HG03565 (cell line): ENCODE results near the gene TARS3.

Experiments used
- ATAC-seq: cut with Tn5 transposase; IDR thresholded peaks from one replicate; pipeline ENCODE4 v1.9.1; 2021; ENCODE audit warnings: mild to moderate bottlenecking, moderate library complexity; ENCODE audit not compliant: unreplicated experiment

TARS3 gene

DNA sequence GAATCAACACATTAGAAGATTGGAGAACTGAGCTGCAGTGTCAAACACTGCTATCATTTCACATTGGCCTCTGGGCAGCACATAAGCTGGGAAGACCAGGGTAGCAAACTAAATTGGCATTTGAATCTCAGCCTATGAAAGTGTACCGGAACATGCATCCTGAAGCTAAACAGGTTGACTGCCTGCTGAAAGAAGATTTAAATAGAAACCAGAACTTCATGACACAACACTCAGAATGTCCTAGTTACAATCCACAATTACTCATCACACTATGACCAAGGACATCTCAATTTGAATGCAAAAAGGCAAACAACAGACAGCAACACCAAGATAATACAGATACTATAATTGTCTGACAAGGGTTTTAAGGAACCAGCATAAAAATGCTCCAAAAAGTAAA lies 98.3 kb downstream of the TARS3 start:
- ATAC-seq, result no peak

DNA sequence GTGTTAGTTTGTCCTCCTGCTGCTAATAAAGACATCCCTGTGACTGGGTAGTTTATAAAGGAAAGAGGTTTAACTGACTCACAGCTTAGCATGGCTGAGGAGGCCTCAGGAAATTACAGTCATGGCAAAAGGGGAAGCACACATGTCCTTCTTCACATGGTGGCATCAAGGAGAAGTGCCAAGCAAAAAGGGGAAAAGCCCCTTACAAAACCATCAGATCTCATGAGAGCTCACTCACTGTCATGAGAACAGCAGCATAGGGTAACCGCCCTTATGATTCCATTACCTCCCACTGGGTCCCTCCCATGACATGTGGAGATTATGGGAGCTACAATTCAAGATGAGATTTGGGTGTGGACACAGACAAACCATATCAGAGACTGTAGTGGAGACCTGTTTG lies 99.1 kb downstream of the TARS3 start:
- ATAC-seq, result no peak

DNA sequence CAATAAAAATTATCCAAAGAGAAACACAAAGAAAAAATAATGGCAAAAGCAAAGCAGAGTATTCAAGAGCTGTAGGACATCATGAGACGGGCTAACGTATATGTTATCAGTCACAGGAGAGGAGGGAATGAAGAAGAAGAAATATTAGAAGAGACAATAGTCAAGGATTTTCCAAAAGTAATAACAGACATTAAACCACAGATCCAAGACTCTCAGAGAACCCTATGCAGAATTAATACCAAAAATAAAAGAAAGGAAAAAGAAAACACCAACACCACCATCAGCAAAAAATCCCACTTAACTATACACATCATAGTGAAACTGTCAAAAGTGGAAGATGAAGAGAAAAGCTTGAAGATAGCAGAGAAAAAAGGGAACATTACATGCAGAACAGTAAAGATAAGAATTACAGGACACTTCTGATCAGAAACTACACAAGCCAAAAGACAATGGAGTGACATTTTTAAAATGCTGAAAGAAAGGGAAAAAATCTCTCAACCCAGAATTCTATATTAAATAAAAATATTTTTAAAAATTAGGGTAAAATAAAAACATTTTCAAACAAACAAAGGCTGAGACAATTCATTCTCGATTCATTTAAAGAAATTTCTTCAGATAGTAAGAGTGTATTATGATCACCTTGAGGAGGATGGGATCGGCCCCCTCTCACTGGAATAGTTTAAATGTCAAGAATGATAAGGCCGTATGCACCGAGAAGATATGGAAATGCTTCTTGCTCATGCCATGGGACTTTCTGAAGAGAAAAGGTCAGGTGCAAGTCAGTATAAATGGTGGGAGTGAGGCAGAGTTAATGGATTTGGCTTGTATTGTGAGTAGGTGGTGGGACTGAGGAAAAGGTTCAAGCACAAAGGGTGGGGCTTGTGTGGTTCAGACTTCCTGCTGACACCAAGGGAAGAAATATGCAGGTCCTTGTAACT lies 100.6 kb downstream of the TARS3 start:
- no peak for ATAC-seq

DNA sequence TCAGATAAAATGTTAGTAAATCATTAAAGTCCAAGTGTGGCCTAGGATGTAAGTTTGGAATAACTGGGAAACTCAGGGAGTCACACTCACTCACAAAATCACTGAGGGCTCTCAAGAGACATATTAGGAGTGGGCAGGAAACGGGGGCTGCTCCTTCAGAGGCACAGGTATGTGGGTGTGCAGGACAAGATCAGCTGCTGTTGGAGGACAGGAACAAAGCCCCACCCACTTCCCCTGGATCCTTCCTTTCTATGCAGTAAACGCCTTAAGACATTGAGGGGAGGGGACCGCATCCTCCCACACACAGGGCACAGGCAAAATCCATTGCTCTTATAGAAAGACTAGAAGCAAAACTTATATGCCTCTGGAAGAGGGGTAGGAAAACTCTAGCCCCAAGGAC lies 102.3 kb downstream of the TARS3 start:
- ATAC-seq, result no peak

DNA sequence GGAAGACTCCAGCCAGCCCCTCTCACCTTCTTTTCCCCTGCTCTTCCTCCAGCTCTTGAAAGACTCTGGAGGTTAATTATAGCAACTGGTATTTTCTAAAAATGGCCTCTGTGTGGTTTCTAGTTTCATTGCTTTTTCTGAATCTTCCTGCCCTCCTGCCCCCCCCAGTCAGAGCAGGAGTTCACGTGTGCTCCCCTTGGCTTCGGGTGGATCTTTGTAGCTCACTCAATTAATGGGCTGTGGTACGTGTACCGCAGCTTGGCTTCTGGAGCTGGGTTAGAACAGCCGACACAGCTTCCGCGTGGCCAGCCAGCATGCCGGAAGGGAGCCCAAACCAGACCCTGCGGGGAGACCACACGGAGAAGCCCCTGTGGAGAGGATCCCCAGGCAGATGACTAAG lies 103.6 kb downstream of the TARS3 start:
- no peak for ATAC-seq

DNA sequence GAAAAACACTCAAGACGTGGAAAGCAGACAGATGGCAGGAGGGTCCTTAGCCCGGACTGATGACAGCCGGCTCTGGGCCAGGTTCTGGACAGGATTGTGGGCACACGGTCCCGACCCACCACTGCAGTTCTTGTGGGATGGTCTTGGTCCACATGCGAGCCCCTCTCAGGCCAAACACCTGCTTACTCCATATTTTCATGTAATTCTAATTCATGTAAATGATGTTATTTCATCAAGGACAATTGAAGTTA lies 104.7 kb downstream of the TARS3 start:
- no peak for ATAC-seq

DNA sequence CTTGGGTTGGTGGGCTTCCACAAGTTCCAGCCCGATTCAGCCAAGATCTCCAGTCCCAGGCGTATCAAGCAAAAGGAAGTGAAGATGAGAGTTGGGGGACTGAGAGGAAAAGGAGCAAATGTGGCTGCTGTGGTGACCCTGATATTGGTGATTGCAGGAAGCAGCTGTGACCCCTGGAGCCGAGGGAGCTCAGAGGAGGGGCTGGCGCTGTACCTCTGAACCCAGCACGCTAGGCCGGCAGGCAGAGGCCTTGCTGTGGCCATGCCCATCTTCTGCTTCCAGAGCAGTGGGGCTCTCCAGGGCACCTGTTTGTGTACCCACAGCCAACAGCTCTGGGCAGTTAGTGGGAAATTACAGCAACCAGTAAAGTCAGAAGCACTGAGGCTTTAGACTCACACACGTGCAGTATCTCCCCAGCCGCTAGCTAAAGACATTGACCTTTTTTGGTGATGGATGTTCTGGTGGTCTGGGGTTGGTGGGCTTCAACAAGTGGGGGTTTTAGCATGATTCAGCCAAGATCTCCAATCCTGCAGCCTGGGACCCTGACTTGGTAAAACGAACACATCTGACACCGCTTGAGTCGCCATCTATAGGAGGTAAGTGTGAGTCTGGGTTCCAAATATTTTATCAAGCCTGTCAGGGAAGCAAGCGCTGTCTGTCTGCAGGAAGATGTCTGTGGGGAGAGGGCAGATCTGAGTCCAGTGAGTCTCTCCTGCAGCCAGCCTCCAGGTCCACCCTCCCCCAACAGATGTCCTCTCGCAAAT lies 105.2 kb downstream of the TARS3 start:
- no peak for ATAC-seq

DNA sequence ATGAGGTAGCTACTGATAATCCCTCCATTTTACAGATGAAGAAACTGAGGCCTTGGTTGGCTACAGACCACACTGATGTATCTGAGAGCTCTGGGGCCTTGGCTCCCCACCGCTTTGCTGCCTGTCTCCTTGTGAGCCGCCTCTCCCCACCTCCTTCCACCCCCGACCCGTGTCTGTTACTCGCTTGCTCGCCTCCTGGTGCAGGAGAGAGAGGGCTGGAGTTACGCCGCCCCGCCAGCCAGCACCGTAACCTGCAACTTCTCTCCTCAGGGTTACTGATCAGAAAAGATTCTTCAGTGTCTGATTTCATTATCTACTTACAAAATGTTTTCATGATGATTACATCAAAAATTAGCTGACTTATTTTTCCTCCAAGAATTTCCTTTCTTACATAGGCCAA lies 106.2 kb downstream of the TARS3 start:
- ATAC-seq, result no peak

DNA sequence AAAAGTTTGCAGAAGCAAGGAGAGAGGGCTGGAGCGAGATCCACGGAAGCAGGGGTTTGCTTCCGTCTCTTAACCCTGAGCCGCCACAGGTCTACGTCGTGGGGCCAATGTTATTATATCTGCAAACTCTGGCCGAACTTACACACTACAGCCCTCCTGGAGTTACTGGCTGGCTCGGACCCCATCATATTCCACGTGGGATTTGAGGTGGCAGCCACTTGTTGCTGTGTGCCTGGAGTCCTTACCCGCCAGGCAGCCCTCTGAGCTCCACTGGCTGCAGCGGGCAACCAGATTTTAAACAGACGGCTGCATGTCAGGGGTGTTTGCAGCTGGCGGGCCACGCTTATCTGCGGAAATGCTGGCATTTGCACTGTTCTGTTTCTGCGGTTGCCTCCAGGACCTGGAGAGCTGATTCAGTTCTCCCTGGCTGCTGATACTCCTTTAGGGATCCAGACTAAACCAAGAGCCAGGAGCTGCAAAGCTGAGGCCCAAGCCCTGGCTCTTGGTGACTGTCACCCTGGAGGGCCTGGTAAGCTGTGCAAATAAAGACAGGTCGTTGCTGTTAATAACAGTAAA lies 106.8 kb downstream of the TARS3 start:
- no peak for ATAC-seq

DNA sequence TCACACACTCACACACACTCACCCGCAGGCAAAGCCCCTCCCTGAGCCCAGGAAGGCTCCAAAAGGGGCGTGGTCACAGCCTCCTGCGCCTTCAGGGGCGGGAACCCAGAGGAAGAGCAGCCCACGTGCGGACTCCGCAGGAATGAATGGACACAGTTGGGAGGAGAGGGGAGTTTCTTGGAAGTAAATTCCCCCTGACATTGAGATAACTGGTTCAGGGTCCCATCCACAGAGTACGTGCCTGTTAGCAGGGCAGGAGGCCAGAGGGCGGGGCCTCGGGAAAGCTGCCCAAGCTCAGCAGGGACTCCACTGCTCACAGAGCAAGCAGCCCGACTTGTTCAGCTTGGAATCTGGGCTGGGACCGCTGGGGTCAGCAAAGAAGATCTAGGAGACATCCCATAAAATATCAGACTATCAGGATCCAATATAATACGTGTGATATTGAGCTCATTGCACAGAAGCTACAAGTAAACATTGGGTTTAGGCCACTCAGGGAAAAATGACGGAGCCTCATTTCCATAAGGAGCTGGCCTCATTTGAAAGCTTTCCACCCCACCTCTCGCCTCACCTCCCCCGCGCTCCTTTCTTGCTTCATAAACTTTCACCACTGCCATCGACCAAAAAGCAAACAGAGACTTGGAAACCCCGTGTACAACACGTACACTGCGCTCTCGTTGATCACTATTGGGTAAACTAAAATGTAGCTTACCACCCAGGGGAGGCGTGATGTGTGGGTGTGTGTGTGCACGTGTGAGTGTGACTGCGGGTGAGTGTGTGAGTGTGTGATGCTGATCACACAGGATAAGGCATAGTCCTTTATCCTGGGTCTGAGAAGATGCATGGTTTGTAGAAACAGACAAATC lies 108.1 kb downstream of the TARS3 start:
- ATAC-seq, result no peak

DNA sequence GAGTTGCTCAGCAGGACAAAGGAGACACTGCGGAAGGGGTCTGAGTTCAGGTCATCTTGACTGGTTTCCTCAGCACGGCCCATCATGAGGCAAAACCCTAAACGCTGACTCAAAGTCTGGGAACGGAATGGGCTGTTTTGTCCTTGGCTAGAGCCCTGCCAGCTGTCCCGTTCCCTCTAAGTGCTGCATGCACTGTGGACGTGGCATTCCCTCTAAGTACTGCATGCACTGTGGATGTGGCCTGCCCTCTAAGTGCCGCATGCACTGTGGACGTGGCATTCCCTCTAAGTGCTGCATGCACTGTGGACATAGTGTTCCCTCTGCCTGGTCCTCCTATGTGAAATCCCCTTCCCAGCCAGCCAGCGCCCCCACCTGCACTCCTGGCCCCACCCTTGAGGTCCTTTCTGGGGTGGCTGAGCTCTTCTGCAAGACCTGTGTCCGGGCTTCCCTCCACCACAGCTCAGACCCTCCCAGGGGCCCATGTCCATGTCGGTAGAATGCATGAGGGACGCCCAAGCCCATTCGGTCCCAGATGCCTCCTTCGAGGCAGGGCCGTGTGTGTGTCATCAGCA lies 108.8 kb downstream of the TARS3 start:
- no peak for ATAC-seq

DNA sequence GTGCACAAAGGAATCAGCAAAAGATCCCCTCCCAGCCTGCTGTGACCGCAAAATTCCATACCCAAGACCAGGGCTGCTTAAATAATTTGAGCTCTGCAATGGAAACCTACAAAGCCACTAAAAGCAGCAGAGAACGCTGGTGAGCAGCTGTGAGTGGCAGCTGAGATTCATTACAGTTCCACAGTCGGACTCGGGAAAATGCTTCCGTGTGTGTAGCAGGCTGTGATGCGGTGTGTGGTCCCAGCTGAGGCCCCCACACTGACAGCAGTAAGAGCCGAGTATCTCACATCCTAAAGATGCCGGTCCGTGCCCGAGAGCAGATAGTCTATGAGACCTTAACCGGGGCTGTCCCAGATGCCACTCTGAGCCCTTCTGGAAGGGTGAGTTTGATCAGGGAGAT lies 109.5 kb downstream of the TARS3 start:
- no peak for ATAC-seq

DNA sequence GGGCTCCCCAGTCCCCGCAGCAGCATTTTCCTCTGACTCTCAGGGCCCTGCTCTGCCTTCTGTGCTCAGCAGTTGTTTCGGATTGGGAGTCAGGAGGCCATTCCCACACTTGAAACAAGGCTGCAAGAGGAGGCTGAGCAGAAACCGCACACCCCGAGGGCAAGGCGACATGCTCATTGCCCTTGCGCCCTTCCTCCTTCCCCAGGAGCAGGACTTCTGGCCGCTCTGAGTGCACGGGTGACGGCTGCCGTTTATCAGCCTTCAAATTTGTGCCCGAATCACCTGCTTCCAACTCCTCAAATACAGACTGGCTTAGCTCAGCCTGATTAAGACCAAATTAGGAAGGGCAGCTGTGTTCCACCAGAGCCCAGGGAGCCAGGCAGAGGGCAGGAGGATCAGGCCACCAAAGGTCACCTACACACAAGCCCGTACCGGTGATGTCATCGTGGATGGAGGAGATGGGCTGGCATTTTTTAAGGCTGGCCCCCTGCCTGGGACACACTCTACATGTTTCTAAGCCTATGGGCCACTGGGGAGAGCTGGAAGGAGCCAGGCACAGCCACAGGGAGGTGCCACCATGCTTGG lies 110.2 kb downstream of the TARS3 start:
- no peak for ATAC-seq

DNA sequence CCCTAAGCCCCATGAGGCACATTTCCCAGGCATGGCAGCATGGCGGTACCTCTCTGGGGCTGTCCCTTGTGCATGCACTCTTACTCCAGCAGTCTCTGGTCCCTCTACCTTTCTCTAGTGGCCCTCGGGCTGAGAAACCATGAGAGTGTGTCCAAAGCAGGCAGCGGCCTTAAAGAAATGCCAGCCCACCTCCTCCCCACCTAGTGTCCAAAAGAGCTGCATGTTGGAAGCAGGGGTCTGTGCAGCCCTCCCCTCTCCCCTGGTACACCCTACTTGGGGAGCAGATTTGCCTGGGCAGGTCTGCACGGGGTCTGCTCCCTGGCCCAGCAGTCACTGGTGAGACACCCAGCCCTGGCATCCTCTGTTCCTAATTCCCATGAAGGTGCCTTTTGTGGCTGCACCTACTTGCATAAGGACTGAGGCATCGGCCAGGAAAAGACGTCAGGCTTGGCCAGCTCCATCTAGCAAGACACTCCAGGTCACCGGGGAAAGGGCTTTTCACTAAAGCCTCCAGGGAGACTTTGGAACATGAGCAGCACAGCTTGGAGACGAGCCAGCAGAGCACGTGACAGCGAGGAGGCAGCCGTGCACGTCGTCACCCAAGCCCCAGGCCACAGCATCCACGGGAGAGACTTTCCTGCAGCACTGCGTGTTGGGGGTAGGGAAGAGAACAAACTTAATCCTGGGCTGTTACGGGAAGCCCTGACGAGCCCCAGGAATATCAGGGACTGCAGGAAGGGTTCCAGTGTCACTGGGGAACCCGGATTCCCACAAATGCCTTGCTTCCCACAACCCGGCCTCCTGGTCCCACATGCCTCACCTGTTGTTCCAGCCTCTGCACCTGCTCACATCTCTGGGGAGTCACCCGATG lies 110.9 kb downstream of the TARS3 start:
- no peak for ATAC-seq

DNA sequence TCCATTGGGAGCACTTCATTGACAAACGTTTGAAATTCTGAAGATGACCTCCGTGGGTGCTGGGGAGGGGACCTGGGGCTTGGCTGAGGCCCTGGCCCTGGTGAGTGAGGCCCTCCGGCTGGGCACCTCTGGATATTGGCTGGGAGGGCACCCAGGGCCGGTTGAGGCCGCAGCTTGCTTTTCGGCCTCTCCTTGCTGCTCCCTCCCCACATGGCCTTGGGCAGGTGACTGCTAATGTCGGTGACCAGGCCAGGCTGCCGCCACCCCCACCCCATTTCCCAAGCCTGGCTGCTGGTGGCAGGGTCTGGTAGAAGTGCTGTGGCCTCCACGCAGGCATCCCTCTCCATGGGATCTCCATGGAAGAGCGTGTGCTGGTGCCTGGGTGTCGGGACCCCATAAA lies 111.6 kb downstream of the TARS3 start:
- ATAC-seq, result no peak

DNA sequence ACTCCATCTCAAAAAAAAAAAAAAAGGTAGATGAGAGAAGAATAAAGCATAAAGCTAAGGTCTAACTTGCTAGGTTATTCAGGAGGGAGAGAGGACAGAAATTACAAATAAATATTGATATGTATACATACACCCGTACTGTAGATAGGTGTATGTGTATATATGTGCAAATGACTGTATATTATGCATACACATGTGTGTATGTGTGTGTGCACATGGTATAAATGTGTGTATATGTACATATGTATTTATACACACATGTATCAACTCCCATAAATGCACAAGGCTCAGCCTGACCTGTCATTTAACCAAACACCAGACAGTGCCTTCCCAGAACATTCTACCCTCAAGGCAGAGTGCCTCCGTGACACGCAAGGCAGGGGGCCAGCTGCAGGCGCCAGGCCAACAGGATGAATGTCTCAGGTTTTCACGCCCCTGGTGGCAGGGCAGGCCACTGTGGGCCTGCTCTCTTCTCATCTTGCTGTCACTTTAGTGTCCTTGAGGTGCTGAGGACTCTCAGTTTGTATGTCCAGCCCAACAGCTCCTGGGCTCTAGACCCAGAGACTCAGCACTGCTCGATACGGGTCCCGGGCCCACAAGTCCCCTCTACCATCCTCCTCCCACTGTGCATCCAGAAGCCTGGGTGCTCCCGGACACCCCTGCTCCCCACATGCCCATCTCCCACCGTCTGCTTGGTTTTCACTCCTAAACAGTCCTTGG lies 112.5 kb downstream of the TARS3 start:
- ATAC-seq, result no peak

DNA sequence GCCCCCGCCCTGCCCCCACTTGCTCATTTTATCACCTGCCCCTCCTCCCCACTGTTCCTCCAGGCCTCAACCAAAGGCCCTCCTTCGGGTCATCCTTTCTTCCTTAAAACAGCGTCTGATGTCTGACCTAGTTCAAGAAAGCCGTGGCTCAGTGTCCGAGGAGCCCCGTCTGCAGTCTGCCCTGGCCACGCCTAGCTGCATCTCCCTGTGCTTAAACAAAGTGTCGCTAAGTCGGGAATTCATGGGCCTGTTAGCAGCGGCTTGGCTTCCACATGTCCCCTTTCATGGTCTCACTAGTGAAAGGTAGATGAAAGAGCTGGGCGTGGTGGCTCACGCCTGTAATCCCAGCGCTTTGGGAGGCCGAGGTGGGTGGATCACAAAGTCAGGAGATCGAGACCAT lies 113.3 kb downstream of the TARS3 start:
- no peak for ATAC-seq

DNA sequence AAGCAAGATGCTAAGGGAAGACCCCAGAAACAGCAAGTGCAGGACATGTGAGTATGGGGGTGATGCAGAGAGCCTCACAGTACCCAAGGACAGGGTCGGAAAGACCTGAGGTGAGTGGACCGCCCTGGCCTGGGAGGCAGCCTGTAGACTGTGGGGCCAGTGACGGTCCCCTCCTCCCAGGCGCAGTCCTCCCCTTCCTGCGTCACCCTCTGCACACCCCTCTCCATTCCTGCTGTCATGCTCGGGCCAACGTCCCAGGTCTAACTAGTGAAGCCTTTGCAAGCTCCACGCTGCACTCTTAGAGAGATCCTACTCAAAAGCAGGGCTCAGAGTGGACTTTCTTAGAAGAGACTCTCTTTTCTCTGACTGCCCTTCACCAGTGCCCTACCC lies 113.7 kb downstream of the TARS3 start:
- no peak for ATAC-seq
